HepG2 (cell line): ENCODE measurements around the gene NOP9. TPM values are rescaled to one million over a fixed set of nuclear protein-coding genes. Genes with fewer than 3 reads are reported as not detected.

Source experiments
- AHR ChIP-seq: IDR thresholded peaks from 2 replicates; pipeline ENCODE4 v1.6.1; 2018; ENCODE audit warnings: missing genetic modification reagents, missing compliant biosample characterization
- BCLAF1 ChIP-seq: fragments of 450-650 bp; IDR thresholded peaks from 2 replicates; pipeline ENCODE4 v1.6.1; 2017; ENCODE audit warnings: mild to moderate bottlenecking
- CSRNP2 ChIP-seq: sonication (generic); formaldehyde crosslinking; conservative IDR thresholded peaks from 2 replicates; pipeline ENCODE4 v1.8.0; 2022; ENCODE audit warnings: low read depth, missing genetic modification reagents
- FUBP1 ChIP-seq: sonication (generic); formaldehyde crosslinking; IDR thresholded peaks from 2 replicates; pipeline ENCODE4 v1.5.1; 2020; ENCODE audit warnings: missing genetic modification reagents, mild to moderate bottlenecking, borderline replicate concordance
- GATAD1 ChIP-seq: IDR thresholded peaks from 2 replicates; pipeline ENCODE4 v1.6.1; 2016; ENCODE audit warnings: missing genetic modification reagents, missing compliant biosample characterization
- HNF4G ChIP-seq, 2 experiments: sonication (generic) in 1 of 2; formaldehyde crosslinking in 1 of 2; IDR thresholded peaks; 2 replicates each; pipeline versions ENCODE4 v1.4.0 to v1.6.1; 2011 to 2020; ENCODE audit warnings: borderline replicate concordance in 2 of 2, low read depth in 2 of 2, mild to moderate bottlenecking in 2 of 2, low read length in 1 of 2, missing genetic modification reagents in 1 of 2, moderate library complexity in 1 of 2
- PRDM4 ChIP-seq: sonication (generic); formaldehyde crosslinking; IDR thresholded peaks from 2 replicates; pipeline ENCODE4 v1.9.0; 2021; ENCODE audit warnings: missing genetic modification reagents, borderline replicate concordance
- SMARCE1 ChIP-seq: fragments of 450-650 bp; IDR thresholded peaks from 2 replicates; pipeline ENCODE4 v1.6.1; 2017; ENCODE audit warnings: borderline replicate concordance
- TCF7L2 ChIP-seq: IDR thresholded peaks from 2 replicates; pipeline ENCODE4 v1.6.1; 2011; ENCODE audit warnings: mild to moderate bottlenecking, low read depth, low read length, moderate library complexity
- ZKSCAN1 ChIP-seq: fragments of 150-350 bp; IDR thresholded peaks from 2 replicates; pipeline ENCODE4 v1.6.1; 2014; ENCODE audit warnings: low read length
- ZNF513 ChIP-seq: sonication (generic); formaldehyde crosslinking; conservative IDR thresholded peaks from 2 replicates; pipeline ENCODE4 v1.5.0; 2020; ENCODE audit warnings: missing genetic modification reagents
- ZNF530 ChIP-seq: sonication (generic); formaldehyde crosslinking; IDR thresholded peaks from 2 replicates; pipeline ENCODE4 v1.5.0; 2020; ENCODE audit warnings: low read depth, mild to moderate bottlenecking, missing genetic modification reagents
- ZNF597 ChIP-seq: sonication (generic); formaldehyde crosslinking; IDR thresholded peaks from 2 replicates; pipeline ENCODE4 v1.5.0; 2020; ENCODE audit warnings: missing genetic modification reagents
- ZNF614 ChIP-seq: IDR thresholded peaks from 2 replicates; pipeline ENCODE4 v1.6.1; 2018; ENCODE audit warnings: missing biosample characterization, missing genetic modification reagents, inconsistent platforms, borderline replicate concordance
- ZNF768 ChIP-seq: sonication (generic); formaldehyde crosslinking; IDR thresholded peaks from 2 replicates; pipeline ENCODE4 v1.4.0; 2020; ENCODE audit warnings: missing genetic modification reagents
- ZNF891 ChIP-seq: sonication (generic); formaldehyde crosslinking; IDR thresholded peaks from 2 replicates; pipeline ENCODE4 v1.5.0; 2020; ENCODE audit warnings: mild to moderate bottlenecking, missing genetic modification reagents
- polyA plus RNA-seq, 8 experiments: library from polyadenylated mRNA; depleted of rRNA in 3 of 8; stranded (reverse) in 7 of 8; unstranded in 1 of 8; fragments of >200 nt; fragmentation: Illumina TruSeq in 4 of 8; extraction: Trizol in 4 of 8; gene quantifications; 2 replicates each; pipeline versions ENCODE4 v1.2.1 to v1.2.3, GENCODE V29; 2011 to 2016; ENCODE audit warnings: low read depth in 4 of 8, missing spikeins in 1 of 8, mixed read lengths in 1 of 8; ENCODE audit not compliant: insufficient read depth in 1 of 8
- total RNA-seq, 5 experiments: library from RNA; depleted of rRNA; stranded (reverse); fragments of >200 nt; fragmentation: Illumina TruSeq; extraction: Trizol; gene quantifications; 2 replicates each; pipeline ENCODE4 v1.2.3, GENCODE V29; 2016; ENCODE audit warnings: low read depth in 1 of 5

Gene NOP9
- total and polyA plus RNA-seq, 2 of the 13 experiments (the other 11 are each of a cell fraction or from before 2014, with no cell fraction given): 24.5 to 61.6 TPM

GRCh38 chr14:24353559-24354481 lies 54.2 kb downstream of the NOP9 start (continued):
- TF ChIP-seq PRDM4 (CRISPR knock-in tag) (no peak), ZNF530 (CRISPR knock-in tag) (no peak), AHR (no peak), FUBP1 (no peak), ZNF513 (CRISPR knock-in tag) (no peak), ZNF597 (CRISPR knock-in tag) (no peak), CSRNP2 (CRISPR knock-in tag) (no peak), GATAD1 (no peak), ZNF768 (CRISPR knock-in tag) (no peak), BCLAF1 (no peak), TCF7L2 (no peak), ZNF614 (CRISPR knock-in tag) (no peak), ZKSCAN1 (no peak), SMARCE1 (no peak), HNF4G (IDR thresholded peaks at IDR 0.05; ENCODE audit: borderline replicate concordance, low read depth, low read length) (peak; percentile 34; the same call in 1 of the 2 replicates), HNF4G (CRISPR knock-in tag; IDR thresholded peaks at IDR 0.05; ENCODE audit: borderline replicate concordance, low read depth) (no peak), ZNF891 (CRISPR knock-in tag) (no peak)
